Panc1 (cell line): ENCODE data around the gene PIAS4.

ENCODE experiments used
- SIN3A ChIP-seq: IDR thresholded peaks from 2 replicates; pipeline ENCODE4 v1.6.1; 2012; ENCODE audit warnings: low read depth, mild to moderate bottlenecking, low read length, moderate library complexity, borderline replicate concordance; ENCODE audit not compliant: insufficient read depth
- TF ChIP-seq, protein P1 (sequence below): fragments of 450-650 bp; IDR thresholded peaks from 2 replicates; pipeline ENCODE4 v1.5.1; 2017; ENCODE audit warnings: mild to moderate bottlenecking

DNA sequence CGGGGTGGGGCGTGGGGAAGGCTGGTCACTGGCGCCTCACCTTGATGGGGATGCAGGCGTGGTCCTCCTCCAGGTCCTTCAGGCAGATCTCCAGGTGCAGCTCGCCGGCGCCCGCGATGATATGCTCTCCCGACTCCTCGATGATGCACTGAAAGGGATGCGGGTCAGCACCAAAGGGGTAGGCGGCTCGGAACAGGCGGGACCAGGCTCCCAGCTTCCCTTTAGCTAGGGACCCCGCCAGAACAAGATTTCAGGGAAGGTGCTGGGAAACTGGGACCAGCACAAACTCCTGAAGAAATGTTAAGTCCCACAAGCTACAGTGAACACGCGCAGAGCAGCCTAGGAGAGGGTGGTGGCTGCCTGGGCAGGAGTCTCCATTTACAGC lies 28.3 kb upstream of the PIAS4 start:
- TF ChIP-seq SIN3A: no peak
- TF ChIP-seq, protein P1, sequence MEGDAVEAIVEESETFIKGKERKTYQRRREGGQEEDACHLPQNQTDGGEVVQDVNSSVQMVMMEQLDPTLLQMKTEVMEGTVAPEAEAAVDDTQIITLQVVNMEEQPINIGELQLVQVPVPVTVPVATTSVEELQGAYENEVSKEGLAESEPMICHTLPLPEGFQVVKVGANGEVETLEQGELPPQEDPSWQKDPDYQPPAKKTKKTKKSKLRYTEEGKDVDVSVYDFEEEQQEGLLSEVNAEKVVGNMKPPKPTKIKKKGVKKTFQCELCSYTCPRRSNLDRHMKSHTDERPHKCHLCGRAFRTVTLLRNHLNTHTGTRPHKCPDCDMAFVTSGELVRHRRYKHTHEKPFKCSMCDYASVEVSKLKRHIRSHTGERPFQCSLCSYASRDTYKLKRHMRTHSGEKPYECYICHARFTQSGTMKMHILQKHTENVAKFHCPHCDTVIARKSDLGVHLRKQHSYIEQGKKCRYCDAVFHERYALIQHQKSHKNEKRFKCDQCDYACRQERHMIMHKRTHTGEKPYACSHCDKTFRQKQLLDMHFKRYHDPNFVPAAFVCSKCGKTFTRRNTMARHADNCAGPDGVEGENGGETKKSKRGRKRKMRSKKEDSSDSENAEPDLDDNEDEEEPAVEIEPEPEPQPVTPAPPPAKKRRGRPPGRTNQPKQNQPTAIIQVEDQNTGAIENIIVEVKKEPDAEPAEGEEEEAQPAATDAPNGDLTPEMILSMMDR: no peak
